Panc1 (cell line): ENCODE results near the gene RARG.
A peak's percentile ranks its signal among the peaks of the same experiment; 100 is the strongest.

Source experiments
- CTCF ChIP-seq: fragments of 450-650 bp; IDR thresholded peaks from 2 replicates; pipeline ENCODE4 v1.5.1; 2017; ENCODE audit warnings: mild to moderate bottlenecking
- POLR2AphosphoS5 ChIP-seq: IDR thresholded peaks from 2 replicates; pipeline ENCODE4 v1.6.1; 2012; ENCODE audit warnings: mild to moderate bottlenecking, low read depth, low read length, moderate library complexity
- REST ChIP-seq, 2 experiments: IDR thresholded peaks; 2 replicates each; pipeline ENCODE4 v1.6.1; 2011 to 2012; ENCODE audit warnings: low read depth in 2 of 2, control low read depth in 1 of 2, low read length in 1 of 2, mild to moderate bottlenecking in 1 of 2, moderate library complexity in 1 of 2; ENCODE audit not compliant: insufficient read depth in 1 of 2

GRCh38 chr12:53211476-53212381, 20.3 kb downstream of the RARG start:
- peak; percentile 46 for TF ChIP-seq CTCF
- TF ChIP-seq POLR2AphosphoS5, result no peak
- no peak for TF ChIP-seq REST (IDR thresholded peaks at IDR 0.05; ENCODE audit: insufficient read depth in 1 of 2, low read depth in 2 of 2, low read length in 1 of 2)
